Measurements from ENCODE around the gene LRP11. TPM values are rescaled to one million over a fixed set of nuclear protein-coding genes. Genes with fewer than 3 reads are reported as not detected.
"Not testable (repeated sequence)": the region's sequence is repeated elsewhere in the genome, so short reads cannot be mapped to it uniquely, and the experiment has no call there.

LRP11 gene
- total RNA-seq, result 30.6 TPM

- DNase-seq (ENCODE audit: low spot score in 2 of 2) (peak; percentile 91 to 93), FAIRE-seq (no peak)
Observed at GRCh38 chr6:149863698-149864577, at the start of gene LRP11. TSS of gene LRP11 (minus strand) at chr6:149864359. CDS start at chr6:149864020, 339 bp downstream.

DNA sequence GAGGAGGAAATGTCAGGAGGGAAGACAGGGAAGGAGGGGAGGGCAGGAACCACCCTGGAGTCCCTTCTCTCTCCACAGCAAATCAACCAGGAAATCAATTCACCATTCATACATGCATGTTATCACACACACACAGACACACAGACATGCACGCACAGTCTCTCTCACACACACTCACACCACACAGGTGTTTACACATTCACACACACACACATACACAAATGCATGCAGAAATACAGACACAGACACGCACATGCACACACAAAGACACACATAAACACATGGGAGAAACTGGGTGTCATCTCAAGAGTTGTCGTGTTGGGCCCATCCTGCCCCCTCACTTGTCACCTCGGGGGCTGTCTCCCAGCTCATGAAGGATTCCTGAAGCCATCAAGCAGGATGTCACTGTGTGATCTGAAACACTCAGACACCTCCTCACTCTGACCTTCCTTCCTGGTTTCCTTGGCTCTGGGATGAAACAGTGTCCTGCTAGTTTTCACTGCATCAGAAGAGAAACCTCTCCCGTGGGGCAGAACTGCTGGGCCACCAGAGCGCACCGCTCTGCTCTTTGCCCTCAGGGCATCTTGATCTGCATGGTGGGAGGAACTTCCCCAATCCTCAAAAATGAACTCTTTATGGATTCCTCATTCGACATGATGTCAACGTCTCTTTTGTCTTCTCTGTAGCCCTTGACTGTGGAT, 49.5 kb upstream of the LRP11 start:
- DNase-seq (ENCODE audit: low spot score in 2 of 2) (no peak), FAIRE-seq (no peak)

- DNase-seq (ENCODE audit: low spot score in 2 of 2), result no peak
- FAIRE-seq, result no peak
Observed at GRCh38 chr6:149913085-149913484, 48.9 kb upstream of the LRP11 start.

DNA sequence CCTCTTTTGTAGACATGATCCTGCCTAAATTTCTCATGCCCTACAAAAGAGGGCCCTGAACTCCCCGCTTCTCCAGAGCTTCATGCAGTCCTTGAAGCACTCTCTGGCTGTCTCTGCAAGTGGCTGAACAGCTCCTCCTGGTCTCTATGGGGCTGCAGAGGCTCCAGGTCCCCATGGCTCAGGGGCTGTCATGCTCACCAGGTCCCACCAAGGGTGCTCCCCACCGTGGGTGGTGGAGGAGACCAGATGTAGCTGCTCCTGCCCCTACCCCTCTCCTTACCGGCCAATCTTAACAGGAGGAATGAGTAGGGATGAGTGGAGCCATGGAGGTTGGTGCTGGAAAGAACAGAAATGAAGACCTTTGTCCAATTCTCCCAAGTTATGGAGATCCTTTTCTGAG, 48.5 kb upstream of the LRP11 start:
- not testable (repeated sequence) for FAIRE-seq; DNase-seq (ENCODE audit: low spot score in 2 of 2)

- FAIRE-seq, result no peak
Observed at GRCh38 chr6:149910721-149911151, 46.6 kb upstream of the LRP11 start.

DNA sequence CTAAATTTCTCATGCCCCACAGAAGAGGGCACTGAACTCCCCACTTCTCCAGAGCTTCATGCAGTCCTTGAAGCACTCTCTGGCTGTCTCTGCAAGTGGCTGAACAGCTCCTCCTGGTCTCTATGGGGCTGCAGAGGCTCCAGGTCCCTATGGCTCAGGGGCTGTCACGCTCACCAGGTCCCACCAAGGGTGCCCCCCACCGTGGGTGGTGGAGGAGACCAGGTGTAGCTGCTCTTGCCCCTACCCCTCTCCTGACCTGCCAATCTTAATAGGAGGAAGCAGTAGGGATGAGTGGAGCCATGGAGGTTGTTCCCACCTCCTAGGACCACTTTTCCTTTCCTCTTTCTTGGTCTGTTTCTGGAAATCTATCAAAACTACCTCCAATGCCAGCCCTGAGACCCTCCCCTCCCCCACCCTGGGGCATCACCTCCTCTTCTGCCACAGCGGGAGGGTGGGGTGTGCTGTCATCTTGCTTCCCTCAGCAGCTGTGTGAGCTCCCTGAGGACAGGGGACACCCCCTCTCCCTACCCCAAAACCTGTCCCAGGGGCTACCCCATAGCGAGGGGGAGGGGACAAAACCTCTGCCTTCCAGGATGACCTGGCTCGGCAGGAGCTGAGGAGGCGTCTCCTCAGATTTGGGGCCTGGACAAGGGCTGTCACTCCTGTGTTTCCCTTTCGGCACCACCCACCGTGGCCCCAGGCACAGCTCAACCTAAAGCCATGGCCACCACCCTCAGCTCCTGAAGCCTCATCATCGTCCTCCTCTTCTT, 45.7 kb upstream of the LRP11 start:
- FAIRE-seq (no peak), DNase-seq (ENCODE audit: low spot score in 2 of 2) (no peak)

More at GRCh38 chr6:149910721-149911151, 46.6 kb upstream of the LRP11 start:
- DNase-seq (ENCODE audit: low spot score in 2 of 2), result no peak

DNA sequence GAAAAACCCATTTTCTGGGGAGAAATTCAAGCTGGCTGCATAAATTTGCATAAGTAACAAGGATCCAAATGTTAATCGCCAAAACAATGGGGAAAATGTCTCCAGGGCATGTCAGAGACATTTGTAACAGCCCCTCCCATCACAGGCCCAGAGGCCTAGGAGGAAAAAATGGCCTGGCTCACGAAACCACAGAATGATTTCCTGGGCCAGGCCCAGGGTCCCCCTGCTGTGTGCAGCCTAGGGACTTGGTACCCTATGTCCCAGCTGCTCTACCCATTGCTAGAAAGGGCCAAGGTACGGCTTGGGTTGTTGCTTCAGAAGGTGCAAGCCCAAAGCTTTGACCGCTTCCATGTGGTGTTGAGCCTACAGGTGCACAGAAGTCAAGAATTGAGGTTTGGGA, 44.3 kb upstream of the LRP11 start:
- DNase-seq (ENCODE audit: low spot score in 2 of 2); FAIRE-seq: not testable (repeated sequence)

- no peak for DNase-seq (ENCODE audit: low spot score in 2 of 2)
- no peak for FAIRE-seq
Observed at GRCh38 chr6:149907317-149907716, 43.2 kb upstream of the LRP11 start.

DNA sequence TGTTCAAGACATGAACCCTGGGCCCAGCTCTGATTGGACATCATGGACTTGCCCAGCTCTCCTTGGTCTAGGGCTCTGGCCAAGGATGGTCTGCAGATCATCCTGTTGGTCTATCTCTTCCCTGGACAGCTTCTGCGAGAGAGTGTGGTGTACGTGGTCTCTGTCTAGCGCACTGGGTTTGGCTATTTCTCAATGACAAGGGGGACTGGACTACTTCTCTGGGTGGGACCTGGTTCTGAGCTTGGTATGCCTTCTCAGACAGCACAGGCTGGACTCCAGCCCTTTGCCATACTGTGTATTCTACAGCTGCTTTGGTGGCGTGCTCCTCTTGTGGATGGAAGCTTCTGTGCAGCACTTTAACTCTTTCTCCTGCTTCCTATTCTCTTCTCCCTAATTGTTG, 42.2 kb upstream of the LRP11 start:
- FAIRE-seq (no peak), DNase-seq (ENCODE audit: low spot score in 2 of 2) (no peak)

DNA sequence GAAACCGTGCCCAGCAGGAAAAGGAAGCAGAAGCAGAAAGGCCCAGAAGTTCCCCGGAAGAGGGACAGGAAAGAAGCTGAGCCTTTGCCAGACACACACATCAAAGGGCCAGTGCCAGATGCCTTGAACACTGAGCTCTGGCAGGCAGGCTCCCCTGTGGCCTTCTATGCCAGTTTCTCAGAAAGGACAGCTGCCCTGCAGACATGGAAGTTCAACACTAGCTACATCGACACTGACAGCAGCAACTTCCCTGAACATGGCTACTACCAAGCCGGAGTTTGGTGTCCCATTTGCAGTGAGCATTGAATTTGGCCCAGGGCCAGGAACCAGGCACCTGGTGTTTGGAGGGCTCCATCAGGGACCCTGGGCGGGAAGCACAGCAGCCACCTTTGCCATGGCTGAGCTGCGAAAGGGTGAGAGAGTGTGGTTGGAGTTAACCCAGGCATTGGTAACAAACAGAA, 41.8 kb upstream of the LRP11 start:
- no peak for DNase-seq (ENCODE audit: low spot score in 2 of 2)
- no peak for FAIRE-seq

DNA sequence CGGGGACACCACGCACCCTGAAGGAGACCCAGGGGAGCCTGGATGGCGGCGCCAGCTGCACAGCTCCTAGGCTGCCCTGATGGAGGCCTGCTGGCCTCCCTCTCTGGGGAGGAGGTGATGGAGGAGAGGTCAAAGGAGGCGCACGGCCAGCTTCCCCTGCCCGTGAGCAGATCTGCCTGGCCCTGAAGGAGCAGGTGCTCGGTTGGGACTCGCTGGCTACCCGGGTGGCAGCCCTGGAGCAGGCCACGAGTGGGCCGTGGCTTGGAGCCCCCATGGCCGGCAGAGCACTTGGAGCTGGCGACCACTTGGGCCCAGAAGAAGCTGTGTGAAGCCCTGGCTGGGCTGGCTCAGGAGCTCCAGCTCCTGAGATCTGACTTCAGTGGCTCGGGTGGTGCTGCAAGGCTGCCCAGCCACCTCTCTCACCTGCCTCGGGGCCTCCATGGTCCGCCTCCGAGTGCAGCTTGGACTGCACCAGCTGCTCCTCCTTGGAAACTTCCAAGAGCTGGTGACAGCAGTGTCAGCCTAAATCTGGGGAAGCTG, 41.3 kb upstream of the LRP11 start:
- DNase-seq (ENCODE audit: low spot score in 2 of 2) (no peak), FAIRE-seq (no peak)

DNA sequence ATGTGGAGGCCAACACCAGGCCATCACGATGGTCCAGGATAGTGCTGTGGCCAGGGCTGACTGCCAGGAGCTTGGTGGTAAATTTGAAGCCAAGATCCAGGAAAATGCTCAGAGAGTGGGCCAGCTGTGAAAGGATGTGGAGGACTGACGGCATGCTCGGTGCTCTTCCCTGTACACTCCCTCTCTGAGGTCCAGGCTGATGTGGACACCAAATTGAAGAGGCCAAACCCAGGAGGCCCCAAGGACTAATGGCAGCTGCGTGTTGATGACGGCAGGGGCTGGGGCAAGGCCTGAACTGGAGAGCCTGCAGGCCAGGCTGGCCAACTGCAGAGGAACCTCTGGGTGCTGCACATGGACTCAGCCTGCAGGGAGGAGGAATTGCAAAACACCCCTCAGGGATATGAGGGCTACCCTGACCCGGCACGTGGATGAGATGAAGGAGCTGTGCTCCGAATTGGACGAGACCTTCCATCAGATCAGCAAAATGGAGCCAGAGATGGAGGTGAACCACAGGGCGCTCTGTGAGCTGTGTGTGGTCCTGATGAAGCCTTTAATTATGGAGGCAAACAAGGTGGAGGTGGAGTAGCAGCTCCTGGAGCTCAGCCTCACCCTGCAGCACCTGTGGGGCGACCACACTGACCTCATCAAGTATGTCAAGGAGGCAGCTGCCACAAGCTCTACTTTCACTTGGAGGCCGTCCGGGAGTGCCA, 40.7 kb upstream of the LRP11 start:
- FAIRE-seq (no peak), DNase-seq (ENCODE audit: low spot score in 2 of 2) (no peak)

- DNase-seq (ENCODE audit: low spot score in 2 of 2) (no peak), FAIRE-seq (no peak)
Observed at GRCh38 chr6:149903938-149904611, 39.9 kb upstream of the LRP11 start.

DNA sequence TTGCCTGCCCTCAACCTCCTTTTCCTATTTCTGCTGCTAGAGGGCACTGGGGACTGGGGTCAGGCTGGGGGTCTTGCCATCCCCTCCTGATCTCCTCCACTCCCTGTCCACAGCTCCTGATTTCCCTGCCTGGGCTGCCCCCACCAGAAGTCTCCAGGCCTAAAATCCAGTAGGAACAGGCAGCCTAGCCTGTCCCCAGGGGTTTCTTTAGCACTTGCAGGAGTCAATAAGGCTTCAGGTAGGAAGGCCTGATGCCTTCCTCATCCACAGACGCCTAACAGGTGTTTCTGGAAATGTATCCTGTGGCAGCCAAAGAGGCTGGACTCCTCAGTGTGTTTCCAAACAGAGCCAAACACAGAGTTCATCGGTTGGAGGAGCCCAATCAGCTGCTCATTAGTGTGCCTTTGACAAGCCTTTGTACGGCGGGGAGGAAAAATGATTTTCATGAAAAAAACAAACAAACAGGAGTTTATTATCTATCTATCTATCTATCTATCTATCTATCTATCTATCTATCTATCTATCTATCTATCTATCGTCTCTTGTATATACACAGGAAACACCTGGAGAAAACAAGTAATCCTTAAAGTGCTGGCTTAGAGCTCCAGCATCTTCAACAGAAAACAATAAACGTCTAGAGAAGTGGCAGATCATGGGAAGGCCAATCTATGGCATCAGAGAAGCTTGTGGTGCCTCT, 37.4 kb upstream of the LRP11 start:
- DNase-seq (ENCODE audit: low spot score in 2 of 2) (no peak), FAIRE-seq (no peak)

DNA sequence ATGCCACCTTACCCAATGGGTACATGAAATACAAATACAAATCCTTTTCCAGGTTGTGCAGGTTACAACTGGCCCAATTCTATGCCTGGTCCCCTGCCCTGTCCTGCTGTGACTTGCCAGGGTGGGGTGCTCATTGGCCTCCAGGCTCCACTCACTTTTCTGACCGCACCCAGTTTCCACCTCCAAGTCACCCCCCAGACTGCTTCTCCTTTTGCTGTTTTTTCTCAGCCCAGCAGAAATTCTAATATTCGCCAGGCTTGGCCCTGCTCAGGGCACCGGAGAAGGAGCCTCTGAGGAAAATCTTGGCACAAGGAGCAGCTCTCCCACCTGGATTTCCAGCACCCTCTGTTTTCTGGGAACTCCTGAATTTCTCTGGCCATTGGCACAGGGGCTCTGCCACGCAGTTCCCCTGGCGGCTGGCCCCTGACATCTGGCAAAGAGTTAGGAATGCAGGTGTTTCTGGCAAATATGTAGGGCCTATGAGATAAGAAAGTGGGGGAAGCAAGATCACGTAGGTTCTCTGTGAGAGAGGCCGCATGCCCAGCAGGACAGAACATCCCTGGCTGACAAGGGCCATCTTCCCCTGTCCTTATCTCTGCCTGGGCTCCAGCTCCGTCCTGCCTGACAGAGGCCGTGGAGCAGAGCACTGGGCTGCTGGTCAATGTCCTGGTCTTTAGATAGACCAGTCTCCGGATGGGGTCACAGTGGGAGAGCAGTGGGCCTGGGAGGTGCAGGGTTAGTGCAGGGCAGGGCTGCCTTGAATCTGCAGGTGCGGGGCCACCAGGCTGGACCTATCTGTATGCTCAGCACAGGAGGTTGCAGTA, 36.7 kb upstream of the LRP11 start:
- DNase-seq (ENCODE audit: low spot score in 2 of 2), result no peak
- no peak for FAIRE-seq

GRCh38 chr6:149899926-149900619, 35.9 kb upstream of the LRP11 start:
- FAIRE-seq (no peak), DNase-seq (ENCODE audit: low spot score in 2 of 2) (no peak)

GRCh38 chr6:149899486-149899885, 35.3 kb upstream of the LRP11 start:
- DNase-seq (ENCODE audit: low spot score in 2 of 2), result no peak
- FAIRE-seq, result no peak

All from frontal cortex (tissue), 4 donors.